GM21717 (cell line): ENCODE results near the gene ATP2C2.
"Not testable (repeated sequence)": the region's sequence is repeated elsewhere in the genome, so short reads cannot be mapped to it uniquely, and the experiment has no call there.

Experiments
- ATAC-seq: cut with Tn5 transposase; IDR thresholded peaks from one replicate; pipeline ENCODE4 v1.9.1; 2021; ENCODE audit warnings: mild to moderate bottlenecking, moderate library complexity; ENCODE audit not compliant: unreplicated experiment

Gene ATP2C2

GRCh38 chr16:84449156-84450140 lies 81.1 kb downstream of the ATP2C2 start:
- ATAC-seq: no peak

- no peak for ATAC-seq
Measured at GRCh38 chr16:84450176-84450865, 82.0 kb downstream of the ATP2C2 start.

- not testable (repeated sequence) for ATAC-seq
Measured at GRCh38 chr16:84451010-84451676, 82.8 kb downstream of the ATP2C2 start.

GRCh38 chr16:84451781-84452180 lies 83.4 kb downstream of the ATP2C2 start:
- ATAC-seq: no peak

- no peak for ATAC-seq
Measured at GRCh38 chr16:84453061-84453752, 84.9 kb downstream of the ATP2C2 start.

- no peak for ATAC-seq
Measured at GRCh38 chr16:84454611-84455010, 86.3 kb downstream of the ATP2C2 start.

- ATAC-seq: no peak
Measured at GRCh38 chr16:84455031-84455430, 86.7 kb downstream of the ATP2C2 start.

- ATAC-seq: no peak
Measured at GRCh38 chr16:84458606-84459532, 90.5 kb downstream of the ATP2C2 start.

GRCh38 chr16:84459533-84459894 lies 91.2 kb downstream of the ATP2C2 start:
- no peak for ATAC-seq

- no peak for ATAC-seq
Measured at GRCh38 chr16:84459941-84460405, 91.6 kb downstream of the ATP2C2 start.

- ATAC-seq: no peak
Measured at GRCh38 chr16:84460406-84461028, 92.2 kb downstream of the ATP2C2 start.

- ATAC-seq: no peak
Measured at GRCh38 chr16:84461029-84461412, 92.7 kb downstream of the ATP2C2 start.

- ATAC-seq: no peak
Measured at GRCh38 chr16:84461413-84462295, 93.3 kb downstream of the ATP2C2 start.

GRCh38 chr16:84462296-84463210 lies 94.2 kb downstream of the ATP2C2 start:
- ATAC-seq: no peak

GRCh38 chr16:84463221-84463620 lies 94.9 kb downstream of the ATP2C2 start:
- no peak for ATAC-seq

GRCh38 chr16:84464116-84464515 lies 95.8 kb downstream of the ATP2C2 start:
- ATAC-seq: no peak

- ATAC-seq: no peak
Measured at GRCh38 chr16:84465154-84465553, 96.8 kb downstream of the ATP2C2 start.
